GM12865 (cell line): Measurements from ENCODE around the gene C9orf78.

Experiments used
- DNase-seq: peaks from one replicate; pipeline ENCODE4 v3.0.0; 2010; ENCODE audit warnings: low read depth
- H3K4me3 ChIP-seq: 2 replicates; pipeline ENCODE4 v1.5.1; 2011; ENCODE audit warnings: mild to moderate bottlenecking, low read depth, low read length, control low read depth
- TF ChIP-seq, protein P1 (sequence below): IDR thresholded peaks from 2 replicates; pipeline ENCODE4 v1.5.1; 2011; ENCODE audit warnings: low read length, control low read depth, low read depth, inconsistent platforms; ENCODE audit not compliant: insufficient read depth; ENCODE audit errors: missing control alignments

The C9orf78 gene

GRCh38 chr9:129781981-129782380, 53.1 kb downstream of the C9orf78 start:
- TF ChIP-seq, protein P1, sequence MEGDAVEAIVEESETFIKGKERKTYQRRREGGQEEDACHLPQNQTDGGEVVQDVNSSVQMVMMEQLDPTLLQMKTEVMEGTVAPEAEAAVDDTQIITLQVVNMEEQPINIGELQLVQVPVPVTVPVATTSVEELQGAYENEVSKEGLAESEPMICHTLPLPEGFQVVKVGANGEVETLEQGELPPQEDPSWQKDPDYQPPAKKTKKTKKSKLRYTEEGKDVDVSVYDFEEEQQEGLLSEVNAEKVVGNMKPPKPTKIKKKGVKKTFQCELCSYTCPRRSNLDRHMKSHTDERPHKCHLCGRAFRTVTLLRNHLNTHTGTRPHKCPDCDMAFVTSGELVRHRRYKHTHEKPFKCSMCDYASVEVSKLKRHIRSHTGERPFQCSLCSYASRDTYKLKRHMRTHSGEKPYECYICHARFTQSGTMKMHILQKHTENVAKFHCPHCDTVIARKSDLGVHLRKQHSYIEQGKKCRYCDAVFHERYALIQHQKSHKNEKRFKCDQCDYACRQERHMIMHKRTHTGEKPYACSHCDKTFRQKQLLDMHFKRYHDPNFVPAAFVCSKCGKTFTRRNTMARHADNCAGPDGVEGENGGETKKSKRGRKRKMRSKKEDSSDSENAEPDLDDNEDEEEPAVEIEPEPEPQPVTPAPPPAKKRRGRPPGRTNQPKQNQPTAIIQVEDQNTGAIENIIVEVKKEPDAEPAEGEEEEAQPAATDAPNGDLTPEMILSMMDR: no peak
- DNase-seq: no peak
- H3K4me3 ChIP-seq: no peak overlapping the region

- TF ChIP-seq, protein P1: no peak
- DNase-seq: no peak
- H3K4me3 ChIP-seq: no peak overlapping the region
These were observed 53.9 kb downstream of the C9orf78 start for GRCh38 chr9:129781131-129781530.

- H3K4me3 ChIP-seq: no peak overlapping the region
- TF ChIP-seq, protein P1: no peak
- DNase-seq: no peak
These were observed 55.4 kb downstream of the C9orf78 start for GRCh38 chr9:129779560-129780190.

DNA sequence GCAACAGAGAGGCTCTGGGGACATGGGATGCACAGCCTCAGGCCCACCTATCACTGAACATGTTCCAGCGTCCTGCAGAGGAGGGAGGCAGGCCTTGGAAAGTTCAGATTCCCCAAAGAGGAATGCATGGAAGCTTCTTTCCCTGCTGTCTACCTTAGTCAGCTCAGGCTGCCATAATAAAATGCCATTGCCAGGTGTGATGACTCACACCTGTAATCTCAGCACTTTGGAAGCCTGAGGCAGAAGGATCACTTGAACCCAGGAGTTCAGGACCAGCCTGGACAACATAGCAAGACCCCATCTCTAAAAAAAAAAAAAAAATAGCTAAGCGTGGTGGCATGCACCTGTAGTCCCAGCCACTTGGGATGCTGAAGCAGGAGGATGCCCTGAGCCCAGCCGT, 56.6 kb downstream of the C9orf78 start:
- TF ChIP-seq, protein P1: no peak

DNA sequence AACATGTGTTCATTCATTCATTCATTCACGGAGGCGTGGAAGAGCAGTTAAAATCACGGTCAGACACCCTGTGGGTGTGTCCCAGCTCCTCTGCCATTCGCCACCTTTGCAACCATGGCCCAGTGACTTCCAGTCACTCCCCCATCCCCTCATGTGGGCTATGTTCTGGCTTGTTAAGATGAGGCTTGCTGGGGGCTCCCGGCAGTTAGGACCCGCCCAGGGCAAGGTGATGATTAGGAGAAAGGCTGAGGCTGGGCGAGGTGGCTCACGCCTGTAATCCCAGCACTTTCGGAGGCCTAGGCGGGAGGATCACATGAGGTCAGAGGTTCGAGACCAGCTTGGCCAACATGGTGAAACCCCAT, 57.3 kb downstream of the C9orf78 start:
- no peak overlapping the region for H3K4me3 ChIP-seq
- TF ChIP-seq, protein P1: no peak
- DNase-seq: no peak

More for the DNA sequence above, 56.6 kb downstream of the C9orf78 start:
- DNase-seq: no peak
- no peak overlapping the region for H3K4me3 ChIP-seq
